ENCODE results near the gene DICER1.

Gene DICER1

DNA sequence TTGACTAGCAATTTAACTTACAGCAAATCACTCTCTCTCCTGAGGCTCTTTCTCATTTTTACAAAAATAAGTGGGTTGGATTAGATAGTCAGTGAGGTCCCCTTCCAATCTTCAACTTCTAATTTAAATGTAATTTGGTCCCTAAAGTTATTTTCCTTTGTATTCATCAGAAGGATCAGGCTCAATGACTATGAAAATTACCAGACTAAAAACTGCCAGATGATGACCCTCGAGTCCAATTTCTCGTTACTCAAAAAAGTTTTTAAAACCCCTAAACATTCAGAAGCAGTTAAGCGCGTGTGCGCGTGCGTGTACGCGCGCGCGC lies 34.7 kb downstream of the DICER1 start:
- no peak for DNase-seq

DNA sequence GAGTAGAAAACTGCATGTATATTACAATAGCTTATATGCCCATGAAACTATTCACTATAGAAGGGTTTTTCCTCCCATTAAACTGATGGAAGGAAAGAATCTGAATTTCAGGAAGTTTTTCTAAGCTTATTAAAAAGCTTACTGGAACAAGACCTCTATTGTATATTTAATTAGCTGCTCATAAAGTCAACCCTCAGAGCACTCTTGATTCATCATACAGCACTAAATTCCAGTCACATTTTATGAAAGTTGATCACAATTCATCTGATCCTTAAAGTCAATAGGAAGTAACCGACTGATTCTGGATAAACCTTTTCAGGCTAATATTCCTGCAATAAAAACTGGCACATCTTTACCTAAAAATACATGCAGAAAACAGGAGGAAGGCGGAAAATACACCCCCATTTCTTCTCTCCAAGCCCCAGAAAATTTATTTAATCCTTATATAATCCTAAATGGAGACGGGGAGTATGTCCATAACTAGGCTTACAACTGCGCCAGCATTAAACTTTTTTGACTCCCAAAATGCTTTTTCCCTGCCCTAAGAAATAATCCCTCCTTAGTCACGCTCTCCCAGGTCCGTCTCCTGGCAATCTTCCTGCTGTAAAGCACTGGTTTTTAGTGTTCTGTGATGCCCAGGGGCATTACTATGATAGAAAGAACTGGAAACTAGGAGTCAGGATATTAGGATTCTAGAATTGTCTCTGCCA lies 35.3 kb downstream of the DICER1 start:
- DNase-seq: no peak

DNA sequence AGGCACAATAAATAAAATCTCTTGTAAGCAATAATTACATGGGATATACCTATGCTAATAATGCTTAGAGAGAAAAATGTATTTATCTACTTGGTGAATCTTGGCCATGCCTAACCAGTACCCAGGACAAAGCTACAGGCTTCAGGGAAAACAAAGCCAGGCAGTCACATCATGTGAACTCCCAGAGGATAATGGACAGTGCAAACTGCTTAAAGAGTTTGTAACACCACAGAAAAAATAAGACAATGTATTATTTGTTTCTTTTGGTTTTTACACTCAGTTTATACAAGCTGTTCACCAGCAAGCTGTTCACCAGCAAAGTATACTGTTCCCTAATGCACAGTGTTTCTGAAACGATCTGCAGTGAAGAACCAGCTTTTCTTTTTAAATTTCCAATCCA lies 38.0 kb downstream of the DICER1 start:
- DNase-seq: no peak

DNA sequence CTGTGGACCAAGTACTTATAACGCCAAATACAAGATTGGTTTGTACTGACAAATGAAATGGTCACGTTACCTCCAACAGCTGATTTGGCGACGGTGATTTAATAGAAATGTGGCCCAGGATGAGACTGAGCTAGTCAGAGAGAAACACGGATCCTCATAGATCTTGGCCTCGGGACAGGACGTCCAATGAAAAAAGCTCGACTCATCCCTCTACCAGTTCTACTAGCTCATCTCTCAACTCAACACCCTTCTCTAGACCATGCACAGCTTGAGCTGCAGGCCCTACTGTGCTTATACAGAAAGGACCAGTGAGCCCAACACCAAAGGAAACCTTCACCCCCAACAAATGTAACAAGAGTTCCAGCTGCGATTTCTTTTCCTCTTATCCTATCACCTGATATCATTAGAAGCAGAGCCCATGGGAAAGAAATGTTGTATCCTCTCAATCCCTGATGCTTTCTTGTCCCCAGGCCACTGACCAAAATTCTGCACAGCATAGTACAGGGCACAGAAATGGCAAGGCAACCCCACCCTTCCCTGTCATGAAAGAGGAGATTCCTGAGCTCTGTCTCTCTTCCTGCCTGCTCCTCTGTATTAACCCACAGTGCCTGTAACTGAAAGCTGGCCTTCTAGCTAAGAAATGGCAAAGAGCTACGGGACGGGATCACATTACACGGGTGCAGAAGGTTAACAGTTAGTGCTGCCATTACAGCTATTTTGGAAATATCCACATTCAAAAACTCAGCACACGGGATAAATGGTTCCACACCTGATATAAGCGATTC lies 39.2 kb downstream of the DICER1 start:
- no peak for DNase-seq

DNA sequence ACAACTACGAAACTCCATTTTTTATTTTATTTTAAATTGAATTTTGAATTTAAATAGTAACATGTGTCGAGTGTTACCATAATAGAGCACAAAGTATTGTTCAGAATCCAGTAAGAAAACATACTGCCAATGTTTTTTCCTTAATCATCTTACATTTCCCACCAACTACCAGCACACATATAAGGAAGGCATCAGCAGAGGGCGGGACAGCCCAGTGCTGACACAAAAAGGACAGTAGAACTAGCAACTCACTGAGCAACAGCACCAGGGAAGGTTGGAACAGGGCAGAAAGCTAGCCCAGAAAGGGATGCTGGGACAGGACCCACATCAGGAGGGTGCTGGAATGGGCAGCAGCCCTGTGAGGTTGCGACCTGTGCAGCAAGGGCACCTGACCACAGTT lies 43.9 kb downstream of the DICER1 start:
- no peak for DNase-seq

DNA sequence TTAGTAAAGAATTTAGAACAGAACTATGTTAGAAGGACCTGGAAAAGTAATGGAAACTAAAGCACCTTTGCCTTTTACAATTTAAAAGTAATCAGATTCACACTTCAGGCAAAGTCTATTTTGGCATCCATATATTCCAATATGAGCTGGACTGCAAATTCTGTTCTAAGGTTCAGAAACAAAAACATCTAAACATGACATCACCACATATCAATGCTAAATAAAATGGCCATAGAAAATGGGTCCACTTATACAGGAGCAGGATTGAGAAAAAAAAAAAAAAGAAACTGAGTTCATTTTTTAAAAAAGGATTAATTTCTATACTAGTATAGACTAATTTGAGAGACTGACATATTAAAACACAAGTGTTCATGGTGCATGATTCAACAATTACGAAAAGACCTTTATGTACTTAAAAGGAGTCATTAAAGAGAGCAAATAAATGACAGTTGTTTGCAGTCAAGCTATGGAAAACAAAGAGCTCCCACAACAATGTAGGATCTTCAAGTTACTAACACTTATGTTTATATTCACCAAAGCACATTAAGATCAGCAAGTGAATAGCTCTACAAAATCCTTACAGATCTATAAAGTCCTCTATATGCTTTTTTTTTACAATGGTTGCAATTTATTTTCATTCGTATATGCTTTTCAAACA lies 45.7 kb downstream of the DICER1 start:
- no peak for DNase-seq

DNA sequence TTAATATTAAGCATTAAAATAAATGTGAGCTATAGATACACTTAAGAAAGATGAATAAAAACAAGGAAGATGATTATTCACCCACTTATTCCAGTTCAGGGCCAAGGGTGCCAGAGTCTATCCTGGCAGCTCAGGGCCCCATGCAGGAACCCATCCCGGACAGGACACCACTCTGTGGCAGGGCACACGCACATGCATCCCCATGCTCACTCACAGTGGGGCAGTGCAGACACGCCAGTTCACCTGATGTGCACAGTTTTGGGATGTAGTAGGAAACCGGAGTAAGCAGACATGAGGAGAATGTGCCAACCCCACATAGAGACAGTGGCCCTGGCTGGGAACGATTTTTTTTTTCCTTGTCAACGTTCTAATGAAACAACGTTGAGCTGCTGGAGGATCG lies 47.2 kb downstream of the DICER1 start:
- no peak for DNase-seq

DNA sequence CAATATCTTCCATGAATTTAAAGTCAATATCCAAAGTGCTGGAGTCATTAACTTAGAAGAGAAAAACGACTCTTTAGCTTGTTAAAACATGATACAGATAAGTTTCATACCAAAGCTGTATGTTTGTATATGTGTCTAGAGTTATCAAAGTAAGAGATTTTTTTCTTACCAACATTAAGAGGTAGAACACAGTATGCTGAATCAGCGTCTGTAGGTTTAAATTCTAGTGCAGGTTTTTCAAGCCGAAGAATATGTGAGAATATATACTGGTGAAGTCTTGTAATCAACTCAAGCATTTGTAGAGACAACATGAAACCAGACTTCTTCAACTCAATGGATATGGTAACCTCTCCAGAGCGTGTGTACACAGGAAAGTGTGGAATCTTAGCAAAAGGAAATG lies 49.6 kb downstream of the DICER1 start:
- DNase-seq: no peak

DNA sequence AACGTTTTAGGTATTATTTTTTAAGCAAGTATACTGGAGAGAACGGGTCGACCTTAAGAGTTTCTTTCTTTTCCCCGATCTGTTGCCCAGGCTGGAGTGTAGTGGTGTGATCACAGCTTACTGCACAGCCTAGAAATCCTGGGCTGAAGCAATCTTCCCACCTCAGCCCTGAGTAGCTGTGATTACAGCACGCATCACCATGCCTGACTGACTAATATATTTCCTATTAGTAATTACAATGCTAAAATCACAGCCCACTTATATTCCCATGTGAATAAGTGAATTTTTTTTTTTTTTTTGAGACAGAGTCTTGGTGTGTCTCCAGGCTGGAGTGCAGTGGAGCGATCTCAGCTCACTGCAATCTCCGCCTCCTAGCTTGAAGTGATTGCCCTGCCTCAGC lies 50.4 kb downstream of the DICER1 start:
- DNase-seq: no peak

DNA sequence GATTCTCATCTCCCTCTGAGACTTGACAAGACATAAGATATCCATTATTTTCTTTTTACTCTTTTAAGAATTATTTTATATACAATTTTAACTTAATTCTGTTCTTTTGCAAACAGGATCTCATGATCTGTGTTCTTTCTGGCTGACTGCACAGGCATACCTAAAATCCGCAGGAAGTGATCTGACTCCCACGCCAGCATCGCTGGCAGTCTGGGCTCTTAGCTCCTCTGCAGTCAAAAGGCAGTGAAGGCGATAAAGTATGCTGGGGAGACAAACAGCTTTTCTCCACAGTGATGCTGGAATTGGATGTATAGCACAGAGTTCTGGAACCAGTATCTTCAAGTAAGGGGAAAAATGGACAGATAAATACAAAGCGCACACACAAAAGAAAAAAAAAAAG lies 52.4 kb downstream of the DICER1 start:
- DNase-seq: no peak

DNA sequence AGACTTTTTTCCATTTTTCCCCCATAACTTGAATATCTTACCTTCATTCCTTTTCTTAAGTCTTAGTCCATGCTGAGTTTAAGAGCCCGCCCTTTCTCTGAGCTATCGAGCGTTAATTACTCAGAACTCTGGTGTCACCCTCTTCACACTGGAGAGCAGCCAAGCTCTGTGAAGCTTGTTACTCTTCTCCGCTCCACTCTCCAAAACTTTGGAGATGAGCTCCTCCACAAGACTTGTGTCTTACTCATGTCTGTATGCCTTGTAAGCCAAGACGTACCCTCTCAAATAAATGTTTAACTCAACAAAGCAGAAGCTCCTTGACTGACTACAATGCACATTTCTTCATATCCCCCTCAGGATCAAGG lies 54.7 kb downstream of the DICER1 start:
- no peak for DNase-seq

DNA sequence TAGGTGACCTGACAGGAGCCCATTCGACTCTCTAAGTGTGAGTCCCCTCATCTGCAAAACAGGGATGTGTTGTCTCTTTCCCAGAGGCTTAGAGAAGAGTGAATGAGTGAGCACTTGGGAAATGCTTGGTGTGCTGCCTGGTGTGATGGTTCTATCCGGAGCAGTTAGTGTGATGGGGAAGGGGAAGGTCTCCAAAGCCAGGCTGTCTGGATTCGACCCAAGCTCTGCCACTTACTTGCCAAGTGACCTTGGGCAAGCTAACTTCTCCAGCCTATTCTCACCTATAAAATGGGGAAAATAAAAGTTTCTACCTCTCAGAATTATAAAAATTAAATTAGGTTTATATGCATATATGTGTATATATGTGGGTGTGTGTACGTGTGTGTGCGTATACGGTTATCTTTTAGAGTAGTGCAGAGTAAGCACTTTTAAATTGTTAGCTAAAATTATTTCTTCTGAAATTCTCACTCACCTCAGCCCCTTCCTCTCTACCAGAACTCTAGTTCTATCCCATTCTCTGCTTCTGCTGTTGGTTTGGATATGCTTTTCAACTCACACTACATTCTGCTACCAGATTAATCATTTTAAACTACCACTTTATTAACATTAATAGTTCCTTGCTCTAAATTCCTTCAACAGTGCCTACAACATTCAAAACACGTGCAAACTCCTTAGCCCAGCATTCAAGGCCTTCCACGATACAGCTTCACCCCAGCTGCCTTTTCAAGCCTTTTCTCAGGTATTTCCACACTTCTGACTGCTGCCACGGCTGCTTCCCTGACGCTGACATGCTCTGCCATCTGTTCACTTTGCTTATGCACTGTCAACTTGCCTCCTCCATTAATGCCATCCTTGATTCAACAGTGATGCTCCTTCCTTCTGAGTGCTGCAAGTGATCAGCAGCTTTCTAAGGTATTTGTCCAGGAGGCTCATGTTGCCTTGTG lies 55.3 kb downstream of the DICER1 start:
- DNase-seq: no peak

DNA sequence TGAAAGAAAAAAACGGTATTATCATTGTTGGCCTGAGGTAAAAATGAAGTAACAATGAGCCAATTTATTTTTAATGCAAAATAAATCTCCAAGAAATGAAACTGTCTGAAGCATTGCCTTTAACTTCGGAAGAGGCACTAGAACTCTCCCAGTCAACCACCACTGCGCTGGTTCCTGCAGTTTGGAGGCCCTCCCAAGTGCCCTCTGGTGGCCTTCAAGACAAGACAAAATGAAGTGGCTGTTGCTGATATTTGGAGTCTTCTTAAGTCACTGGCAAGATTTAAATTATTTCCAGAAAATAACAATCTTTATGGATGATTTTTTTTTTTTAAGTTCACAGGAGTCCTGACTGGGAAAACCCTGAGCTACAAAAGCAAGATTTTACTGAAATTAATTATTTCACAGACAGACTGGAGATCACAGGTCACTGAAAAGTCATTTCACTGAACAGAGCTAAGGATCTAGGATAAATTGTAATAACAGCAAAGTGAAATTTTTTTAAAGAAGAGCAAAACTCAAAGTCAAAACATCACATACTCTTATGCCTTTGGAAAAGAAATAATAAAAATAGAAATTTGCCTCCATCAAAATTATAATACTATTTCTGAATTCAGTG lies 58.2 kb downstream of the DICER1 start:
- DNase-seq: no peak

DNA sequence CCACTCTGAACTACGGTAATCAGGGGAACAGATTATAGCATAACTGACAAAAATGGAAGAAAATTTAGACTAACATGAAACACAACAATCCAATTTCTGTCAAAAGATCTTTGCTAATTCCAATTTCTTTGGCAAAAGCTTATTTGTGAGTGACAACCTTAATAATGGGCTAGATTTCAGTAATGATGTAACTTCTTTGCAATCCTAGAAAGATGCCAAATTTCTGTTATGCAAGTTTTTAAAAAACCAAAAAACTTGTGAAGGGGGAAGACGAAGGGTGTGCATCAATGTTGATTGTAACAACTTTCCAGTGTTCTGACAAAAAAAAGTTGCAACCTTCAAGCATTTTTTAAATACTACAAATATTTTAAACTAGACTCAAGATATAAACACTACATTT lies 59.9 kb downstream of the DICER1 start:
- no peak for DNase-seq

DNA sequence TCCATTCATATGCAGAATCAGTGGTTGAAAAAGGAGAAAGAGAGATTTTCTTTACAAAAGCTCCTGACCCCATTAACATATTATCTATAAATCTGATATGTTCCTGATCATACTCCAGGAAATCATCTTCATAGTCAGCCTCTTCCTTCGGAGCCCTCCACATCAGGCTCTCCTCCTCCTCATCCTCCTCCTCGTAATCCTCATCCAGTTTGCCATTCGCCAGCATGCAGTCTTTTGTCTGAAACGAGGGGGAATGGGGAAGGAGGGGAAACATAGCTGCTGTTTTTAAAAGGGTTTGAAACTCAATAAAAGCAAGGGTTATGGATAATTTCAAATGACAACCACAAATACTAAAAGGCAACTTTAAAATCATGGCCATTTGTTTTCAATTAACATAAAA lies 60.9 kb downstream of the DICER1 start:
- DNase-seq: no peak

DNA sequence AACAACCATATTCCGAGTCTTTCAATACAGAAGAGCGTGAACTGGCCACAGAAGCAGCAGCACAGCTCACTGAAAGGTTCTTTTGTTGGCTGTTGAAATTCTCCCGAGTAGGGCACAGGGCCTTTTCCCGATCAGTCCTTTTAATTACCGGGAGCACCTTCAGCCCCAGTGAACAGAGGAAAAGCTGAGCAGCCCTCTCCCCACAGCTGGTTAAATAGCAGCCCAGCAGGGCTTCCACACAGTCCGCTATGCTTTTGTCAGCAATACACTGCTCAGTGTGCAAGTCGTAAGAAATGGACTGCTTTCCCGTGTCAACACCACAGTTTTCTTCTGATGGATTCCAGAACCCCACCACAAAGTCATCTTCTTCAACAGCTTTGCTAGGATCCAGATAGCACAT lies 61.3 kb downstream of the DICER1 start:
- no peak for DNase-seq

DNA sequence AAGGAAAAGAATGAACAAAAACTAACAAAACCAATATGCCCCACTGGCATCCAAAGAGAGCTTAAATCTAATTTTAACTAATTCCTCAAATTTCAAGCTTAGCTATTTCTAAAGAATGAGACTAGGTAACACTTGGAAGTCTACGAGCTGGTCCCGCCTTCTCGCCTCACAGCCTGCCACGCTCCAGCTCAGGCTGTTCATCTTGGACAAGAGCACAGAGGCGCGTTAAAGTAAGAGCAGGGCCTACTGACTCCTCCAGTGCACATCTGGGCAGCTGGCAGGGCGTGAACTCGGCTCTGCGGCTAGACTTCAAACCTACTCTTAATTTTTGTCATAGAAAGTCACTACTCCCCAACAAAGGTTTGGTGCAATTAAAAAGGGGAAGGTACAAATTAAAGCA lies 64.6 kb downstream of the DICER1 start:
- no peak for DNase-seq

DNA sequence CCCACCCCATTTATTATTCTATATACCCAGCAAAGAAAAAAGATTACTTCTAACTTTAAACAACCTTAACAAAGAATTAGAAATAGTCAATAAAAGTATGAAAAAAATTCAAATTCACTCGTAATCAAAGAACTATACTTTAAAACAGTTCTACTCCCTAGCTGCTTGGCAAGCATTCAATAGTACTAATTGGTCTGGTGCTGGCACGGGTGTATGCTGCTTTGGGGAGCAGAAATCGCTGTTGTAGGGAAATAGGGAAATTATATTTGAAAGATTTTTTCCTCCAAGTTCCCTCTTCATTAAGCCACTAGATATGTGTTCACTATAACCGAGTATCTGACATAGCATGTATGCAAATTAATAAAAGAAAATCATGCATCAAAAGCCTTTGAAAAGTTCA lies 65.7 kb downstream of the DICER1 start:
- DNase-seq: no peak

DNA sequence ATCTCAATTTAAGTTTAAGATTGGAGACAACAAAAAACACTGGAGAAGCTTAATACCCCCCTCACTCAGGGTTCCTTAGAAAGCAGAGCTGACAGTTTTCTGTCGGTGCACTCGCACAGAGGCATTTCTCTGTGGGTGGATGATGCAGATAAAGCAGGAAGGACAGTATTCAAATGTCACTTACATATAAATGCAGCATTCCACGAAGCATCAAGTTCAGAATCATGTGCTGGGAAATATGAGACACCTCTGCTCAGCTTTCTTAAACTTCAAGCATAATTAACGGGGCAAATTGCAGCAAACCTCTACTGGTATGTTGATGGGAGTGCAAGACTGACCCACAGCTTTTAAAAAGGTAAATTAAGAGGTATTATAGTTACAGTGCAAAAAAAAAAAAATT lies 68.7 kb downstream of the DICER1 start:
- no peak for DNase-seq

DNA sequence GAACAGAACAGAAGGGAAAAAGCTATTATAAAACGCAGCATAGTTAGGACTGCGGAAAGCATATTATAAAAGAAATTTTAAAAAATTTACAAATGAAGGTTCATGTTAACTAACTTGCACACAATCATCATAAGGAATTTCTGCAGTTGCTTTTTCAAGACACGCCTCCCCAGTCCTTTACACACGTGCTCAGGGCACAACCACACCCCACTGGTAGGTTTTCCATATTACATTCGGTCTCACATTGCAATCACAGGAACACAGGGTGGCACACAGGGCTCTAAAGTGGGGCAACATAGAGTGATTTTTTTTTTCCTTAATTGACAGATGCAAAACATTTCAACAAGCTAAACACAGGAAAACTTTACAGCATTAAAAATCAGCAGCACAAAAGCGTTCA lies 69.7 kb downstream of the DICER1 start:
- no peak for DNase-seq

DNA sequence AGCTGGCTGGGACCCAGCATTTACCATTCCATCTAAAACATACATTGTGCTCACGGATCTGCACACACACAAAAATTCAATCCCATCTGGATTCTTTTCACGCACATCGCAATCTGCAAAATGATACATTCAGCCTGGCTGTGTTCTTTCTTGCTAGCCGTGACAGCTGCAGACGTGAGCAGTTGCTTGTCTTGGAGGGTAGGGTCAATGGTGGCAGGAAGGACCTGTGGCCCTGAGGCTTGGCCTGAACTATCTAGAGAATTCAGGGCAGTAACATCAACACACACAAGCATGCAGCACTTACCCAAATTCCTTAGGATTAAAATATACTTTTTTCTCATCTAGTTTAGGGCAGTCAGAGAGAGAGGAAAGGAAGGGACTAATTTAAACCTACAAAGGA lies 72.0 kb downstream of the DICER1 start:
- no peak for DNase-seq

DNA sequence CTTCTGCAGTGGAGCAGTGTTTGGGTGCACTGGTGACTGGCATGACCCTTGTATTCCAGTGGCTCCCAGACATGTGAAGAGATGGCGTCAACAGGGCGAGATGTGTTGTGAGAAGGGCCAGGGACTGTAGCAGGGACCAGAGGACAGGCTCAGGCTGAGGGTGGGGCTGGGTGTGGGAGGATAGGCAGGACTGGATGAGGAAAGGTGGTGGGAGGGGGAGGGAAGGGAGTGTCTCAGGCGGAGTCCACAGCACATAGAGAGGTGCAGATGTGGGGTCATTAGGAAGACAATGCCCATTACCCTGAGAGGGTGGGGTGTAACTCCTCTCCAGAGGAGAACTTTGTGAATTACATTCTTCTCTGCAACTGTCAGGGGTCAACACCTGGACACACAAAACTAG lies 78.5 kb downstream of the DICER1 start:
- DNase-seq: no peak

DNA sequence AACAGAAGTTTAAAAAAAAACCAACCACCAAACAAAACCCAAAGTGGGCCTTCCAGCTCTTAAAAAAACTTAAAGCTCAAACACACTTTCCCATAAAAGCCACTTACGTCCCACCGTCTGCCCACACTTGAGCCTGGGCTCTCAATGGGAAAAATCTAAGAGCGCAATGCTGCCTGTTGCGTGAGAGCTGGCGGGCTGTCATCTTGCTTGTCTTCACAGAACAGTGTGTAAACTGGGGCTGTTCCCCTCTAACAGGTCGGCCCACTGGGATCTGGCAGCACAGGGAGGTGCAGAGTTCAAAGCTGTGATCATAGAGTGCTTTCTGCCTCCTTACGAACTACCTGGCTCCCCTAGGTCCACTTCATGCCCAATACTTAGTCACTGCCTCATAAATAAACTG lies 80.0 kb downstream of the DICER1 start:
- DNase-seq: no peak

All from KG1 (cell line).